ENCODE results near the gene CATSPER1. TPM values are rescaled to one million over a fixed set of nuclear protein-coding genes. Genes with fewer than 3 reads are reported as not detected.

CATSPER1 gene
- total RNA-seq, 1 donor from 2014 or later: 0.32 TPM

DNA sequence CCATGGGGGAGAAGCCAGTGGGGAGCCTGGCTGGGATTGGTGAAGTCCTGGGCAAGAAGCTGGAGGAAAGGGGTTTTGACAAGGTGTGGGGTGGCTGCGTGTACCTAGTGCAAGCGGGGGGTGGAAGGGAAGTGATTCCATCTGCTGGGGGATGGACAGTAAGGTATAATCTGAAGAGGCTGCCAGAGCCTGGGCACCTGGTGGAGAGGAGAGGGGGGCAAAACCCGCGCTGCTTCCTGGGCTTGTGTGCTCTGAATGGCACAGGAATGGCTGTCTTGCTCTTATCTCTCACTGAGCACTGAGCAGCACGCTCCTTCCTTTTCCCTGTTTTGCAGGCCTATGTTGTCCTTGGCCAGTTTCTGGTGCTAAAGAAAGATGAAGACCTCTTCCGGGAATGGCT lies 23.0 kb downstream of the CATSPER1 start:
- intact Hi-C loops (cut with micrococcal nuclease): loop anchor here (2.0 kb wide), 1 partner anchor 388 kb away; the partner anchor contains the start of genes MAP3K11 and PCNX3

DNA sequence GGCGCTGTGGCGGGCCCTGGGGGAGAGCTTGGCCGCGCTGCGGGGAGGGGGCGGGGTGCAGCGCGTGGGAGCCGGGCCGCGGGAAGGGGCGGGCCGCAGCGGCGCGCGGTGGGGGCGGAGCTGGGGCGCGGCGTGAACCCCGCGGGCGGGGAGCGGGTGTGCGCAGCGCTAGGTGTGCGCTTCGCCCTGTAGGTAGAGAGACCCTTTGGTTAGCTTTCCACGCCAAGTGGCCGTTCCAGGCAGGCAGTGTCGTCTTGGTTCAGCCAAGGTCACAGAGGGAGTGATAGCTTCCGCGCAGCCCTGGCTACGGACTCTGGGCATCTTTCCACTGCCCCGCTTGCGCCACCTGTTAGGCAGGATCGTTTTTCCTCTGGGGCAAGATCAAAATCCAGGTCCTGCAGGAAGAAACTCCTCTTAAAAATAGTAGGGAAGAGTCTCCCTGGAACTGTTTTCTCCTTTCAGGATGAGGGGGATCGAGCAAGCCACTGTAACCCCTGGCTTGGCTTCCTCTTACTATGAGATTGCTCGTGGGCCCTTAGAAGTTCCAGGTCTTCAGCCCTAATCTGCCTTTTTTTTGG lies 23.5 kb downstream of the CATSPER1 start:
- intact Hi-C loops (cut with micrococcal nuclease): loop anchor here (1.0 to 2.0 kb wide), 6 partner anchors 41 to 388 kb away; partner anchors contain the start of genes KAT5, MAP3K11, PCNX3 and RNASEH2C

GRCh38 chr11:66001942-66002647 lies 24.2 kb downstream of the CATSPER1 start, which contains the start of the genes BANF1 and EIF1AD:
Gene BANF1 (plus strand): TSS chr11:66002503. CDS start chr11:66003251, 748 bp downstream.
Gene EIF1AD (minus strand): TSS chr11:66002157. CDS start chr11:66000389, 1,768 bp downstream.
- intact Hi-C loops (cut with micrococcal nuclease): loop anchor here (1.0 to 2.0 kb wide), 6 partner anchors 41 to 387 kb away; partner anchors contain the start of genes KAT5, MAP3K11, PCNX3 and RNASEH2C

GRCh38 chr11:65997286-65997685 lies 29.0 kb downstream of the CATSPER1 start:
- intact Hi-C loops (cut with micrococcal nuclease): no loop called here

DNA sequence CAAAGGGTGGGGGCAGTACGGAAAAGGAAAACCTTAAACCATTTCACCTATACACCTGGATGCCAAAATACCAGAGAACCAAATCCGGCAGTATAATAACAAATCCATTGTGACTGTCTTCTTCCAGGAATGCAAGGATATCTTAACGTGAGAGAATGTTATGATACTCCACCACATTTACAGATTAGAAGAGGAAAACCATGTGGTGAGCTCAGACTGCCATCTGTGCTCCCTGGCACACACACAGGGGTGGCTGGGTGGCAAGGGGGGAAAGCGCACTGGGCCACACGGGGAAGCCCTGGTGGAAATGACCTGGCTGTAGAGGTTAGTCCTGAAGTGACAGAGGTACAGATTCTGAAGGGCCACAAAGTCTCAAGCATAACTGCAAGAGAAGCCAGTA lies 34.2 kb downstream of the CATSPER1 start:
- intact Hi-C loops (cut with micrococcal nuclease): no loop called here

DNA sequence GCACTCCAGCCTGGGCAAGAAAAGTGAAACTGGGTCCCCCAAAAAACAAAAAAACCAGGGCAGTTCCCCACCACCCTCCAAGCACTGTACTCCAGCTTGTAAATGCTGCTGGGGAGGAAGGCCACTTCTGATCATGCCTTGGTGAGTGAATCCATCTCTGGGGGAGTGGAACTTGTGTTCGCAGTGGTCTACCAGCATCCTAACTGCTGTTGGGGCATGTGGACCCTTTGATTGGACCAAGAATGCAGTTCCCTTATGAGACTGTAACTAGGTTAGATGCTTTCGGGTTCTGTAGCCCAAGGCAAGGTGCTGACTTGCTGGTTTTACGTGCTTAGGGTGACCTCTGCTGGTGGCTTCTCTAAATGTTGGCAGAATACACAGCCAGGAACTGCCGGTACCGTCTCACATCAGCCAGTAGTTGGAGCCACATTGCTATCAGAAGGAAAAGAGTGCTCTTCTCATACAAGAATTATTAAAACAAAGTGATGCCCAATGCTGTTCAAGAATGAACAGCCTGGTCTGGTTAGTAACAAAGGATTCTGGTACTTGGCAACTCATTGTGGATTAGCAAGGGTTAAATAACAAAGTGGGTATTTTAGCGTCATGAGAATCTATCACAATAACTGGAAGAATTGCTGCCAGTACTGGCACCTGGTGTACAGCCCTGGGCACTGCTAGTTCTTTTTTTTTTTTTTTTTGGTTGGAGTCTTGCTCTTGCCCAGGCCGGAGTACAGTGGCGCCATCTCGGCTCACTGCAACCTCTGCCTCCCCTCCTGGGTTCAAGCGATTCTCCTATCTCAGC lies 37.3 kb downstream of the CATSPER1 start:
- intact Hi-C loops (cut with micrococcal nuclease): loop anchor here (1.0 kb wide), 7 partner anchors 70 to 277 kb away; partner anchors contain the start of genes AP5B1, C11orf68, DRAP1 and FIBP

- intact Hi-C loops (cut with micrococcal nuclease): no loop called here
These were observed 38.9 kb downstream of the CATSPER1 start for GRCh38 chr11:65987336-65987735.

- intact Hi-C loops (cut with micrococcal nuclease): no loop called here
These were observed 42.7 kb downstream of the CATSPER1 start for GRCh38 chr11:65983589-65983987.

DNA sequence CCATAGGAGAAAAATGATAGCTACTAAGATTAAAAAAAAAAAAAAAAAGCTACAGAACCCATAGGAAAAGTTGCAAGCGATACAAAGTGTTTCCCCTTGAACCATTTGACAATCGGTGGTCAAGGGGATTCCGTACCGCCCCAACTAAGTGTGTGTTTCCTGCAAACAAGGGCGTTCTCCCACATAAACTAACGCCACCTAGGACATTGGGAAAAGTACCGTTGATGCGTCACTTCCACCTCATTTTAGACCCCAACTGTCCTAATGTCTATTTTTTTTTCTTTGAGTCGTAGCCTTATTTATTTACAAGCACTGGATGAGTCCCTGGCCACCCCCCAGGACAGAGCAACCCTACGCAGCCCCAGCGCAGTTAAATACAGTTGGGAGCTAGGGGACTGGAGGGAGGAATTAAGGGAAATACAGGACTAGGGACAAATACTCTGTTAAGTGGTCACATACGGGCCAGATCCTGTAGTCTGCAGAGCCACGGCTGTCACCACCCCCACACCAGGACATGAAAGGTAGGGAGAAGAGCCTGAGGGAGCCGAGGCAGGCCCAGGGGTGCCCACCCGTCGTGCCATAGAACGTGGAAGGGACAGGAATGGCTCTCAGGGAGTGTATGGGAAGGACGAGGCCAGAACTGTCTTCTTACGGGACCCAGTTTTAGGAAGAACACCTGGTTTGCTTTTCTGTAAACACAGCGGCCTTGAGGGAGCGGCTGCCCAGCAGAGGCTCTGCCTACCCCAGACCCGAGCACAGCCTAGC lies 43.3 kb downstream of the CATSPER1 start:
- intact Hi-C loops (cut with micrococcal nuclease): no loop called here

DNA sequence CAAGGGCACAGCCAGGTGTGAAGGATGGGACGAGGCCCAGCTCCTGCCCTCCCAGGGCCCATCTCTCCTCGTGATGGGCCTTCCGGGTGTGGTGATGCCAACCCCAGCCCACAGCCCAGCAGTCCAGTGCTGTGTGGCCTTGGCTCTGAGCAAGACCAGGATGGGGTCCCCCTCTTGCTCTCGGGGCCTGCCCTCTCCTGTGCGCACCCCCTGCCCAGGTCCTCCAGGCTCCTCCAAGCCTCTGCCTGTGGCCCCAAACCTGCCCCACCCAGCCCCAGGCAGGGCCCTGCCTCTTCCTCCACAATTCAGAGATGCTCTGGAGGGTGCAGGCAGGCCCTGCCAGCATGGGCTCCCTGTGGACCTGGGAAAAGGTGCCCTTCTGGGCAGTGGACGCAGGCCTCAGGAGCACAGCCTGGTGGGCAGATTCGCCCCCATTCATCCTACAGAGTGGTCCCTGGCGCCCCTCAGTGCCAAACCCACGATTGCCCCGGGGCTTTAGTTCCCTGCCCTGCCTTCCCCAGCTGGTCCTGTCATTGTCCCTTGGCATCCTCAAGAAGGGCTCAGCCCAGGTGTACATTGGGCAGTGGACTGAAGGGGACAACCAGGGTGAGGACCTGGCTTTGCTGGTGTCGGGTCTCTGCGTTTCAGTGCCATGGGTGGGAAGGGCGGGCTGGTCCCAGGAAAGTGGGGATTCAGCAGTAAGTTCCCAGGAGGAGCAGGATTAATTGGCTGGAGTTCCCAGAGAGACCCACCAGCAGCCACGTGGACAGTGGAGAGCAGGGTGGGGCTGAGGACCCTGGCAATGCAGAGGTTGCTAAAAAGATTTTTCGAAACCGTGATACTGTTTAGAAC lies 44.1 kb downstream of the CATSPER1 start:
- intact Hi-C loops (cut with micrococcal nuclease): no loop called here

DNA sequence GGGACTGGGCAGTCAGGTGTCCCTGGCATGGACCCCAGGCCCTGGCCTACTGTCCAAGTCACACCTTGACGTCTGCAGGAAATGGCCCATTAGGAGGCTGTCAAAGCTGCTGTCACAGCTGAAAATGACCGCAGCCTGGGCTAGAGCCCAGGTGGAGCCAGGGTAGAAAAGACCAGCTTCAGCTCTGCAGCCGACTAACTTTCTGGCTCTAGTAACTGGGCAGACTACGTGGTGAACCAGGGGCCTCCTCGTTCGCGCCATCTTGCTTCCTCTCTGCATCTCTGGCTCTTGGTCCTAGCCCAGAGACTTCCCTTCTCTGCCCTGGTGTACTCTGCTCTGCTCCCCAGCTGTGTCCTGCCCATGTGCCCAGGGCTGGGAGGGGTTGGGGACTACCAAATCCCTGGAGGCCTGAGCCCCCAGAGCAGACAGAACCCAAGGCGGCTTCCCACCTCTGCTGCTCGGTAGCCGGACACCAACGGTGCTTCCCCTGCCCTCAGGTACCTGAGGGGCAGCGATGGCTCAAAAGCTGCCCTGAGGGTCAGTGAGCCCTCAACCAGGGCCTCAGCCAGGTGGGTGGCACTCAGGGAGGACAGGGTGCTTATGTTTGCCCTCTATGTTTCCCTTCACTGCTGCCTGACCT lies 45.1 kb downstream of the CATSPER1 start:
- intact Hi-C loops (cut with micrococcal nuclease): no loop called here

GRCh38 chr11:65979261-65979759 lies 47.0 kb downstream of the CATSPER1 start:
- intact Hi-C loops (cut with micrococcal nuclease): no loop called here

GRCh38 chr11:65978391-65979238 lies 47.7 kb downstream of the CATSPER1 start:
- intact Hi-C loops (cut with micrococcal nuclease): no loop called here

- intact Hi-C loops (cut with micrococcal nuclease): no loop called here
These were observed 48.5 kb downstream of the CATSPER1 start for GRCh38 chr11:65977621-65978390.

DNA sequence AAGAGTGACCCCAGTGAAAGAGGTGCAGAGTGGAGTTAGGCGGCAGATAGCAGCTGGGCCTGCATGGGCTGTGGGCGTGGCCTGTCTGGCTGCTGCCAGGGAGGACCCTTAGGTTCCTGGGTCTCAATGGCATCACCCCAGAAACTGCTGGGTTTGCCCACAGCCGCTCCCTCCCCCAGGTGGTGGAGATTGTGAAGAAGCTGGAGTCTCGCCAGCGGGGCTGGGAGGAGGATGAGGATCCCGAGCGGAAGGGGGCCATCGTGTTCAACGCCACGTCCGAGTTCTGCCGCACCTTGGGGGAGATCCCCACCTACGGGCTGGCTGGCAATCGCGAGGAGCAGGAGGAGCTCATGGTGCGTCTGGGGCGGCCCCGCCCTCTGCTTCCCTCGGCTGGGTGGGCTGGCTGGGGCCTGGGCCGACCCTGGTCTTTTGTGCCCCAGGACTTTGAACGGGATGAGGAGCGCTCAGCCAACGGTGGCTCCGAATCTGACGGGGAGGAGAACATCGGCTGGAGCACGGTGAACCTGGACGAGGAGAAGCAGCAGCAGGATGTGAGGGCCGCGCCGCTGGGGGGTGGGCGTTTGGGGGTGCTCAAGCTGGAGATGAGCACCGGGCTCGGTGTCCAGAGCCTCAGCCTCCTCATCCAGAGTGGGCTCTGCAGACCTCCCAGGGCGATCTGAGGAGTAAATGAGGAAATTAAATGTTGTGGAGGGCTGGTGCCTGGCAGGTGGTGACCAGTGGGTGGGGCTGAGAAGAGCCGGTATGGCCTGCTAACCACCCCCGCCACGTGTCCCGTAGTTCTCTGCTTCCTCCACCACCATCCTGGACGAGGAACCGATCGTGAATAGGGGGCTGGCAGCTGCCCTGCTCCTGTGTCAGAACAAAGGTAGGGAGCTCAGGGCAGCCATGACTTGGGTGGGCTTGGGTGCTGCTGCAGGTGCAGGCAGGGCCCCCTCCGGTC lies 49.8 kb downstream of the CATSPER1 start:
- intact Hi-C loops (cut with micrococcal nuclease): no loop called here

- intact Hi-C loops (cut with micrococcal nuclease): no loop called here
These were observed 50.5 kb downstream of the CATSPER1 start for GRCh38 chr11:65975771-65976170.

All from T-helper 2 cell treated with Interferon-gamma antibody and Interleukin-4, amounts not matched to agents 100 ng/mL and 5 ng/mL, for 36 hours (primary cell).